Pancreas (tissue), 10 donors: ENCODE measurements around the gene PRSS48. TPM values are rescaled to one million over a fixed set of nuclear protein-coding genes. Genes with fewer than 3 reads are reported as not detected.

ENCODE experiments used
- ATAC-seq, 4 donors: fragments of 200-7000 bp; cut with Tn5 transposase; one replicate each; pipeline versions ENCODE4 v1.8.0 to v1.9.1; 2020; ENCODE audit warnings: mild to moderate bottlenecking in 4 of 4, moderate library complexity in 4 of 4
- DNase-seq, 6 donors: peaks; one replicate each; pipeline ENCODE4 v3.0.0-alpha.2; 2020
- FAIRE-seq: peaks from 2 replicates; lab custom pipeline; 2012; peaks lifted over from hg19 to GRCh38; lab: Jason Lieb, UNC
- H3K27ac ChIP-seq, 4 donors: fragments of 200-600 bp; sonication (generic); 1 replicate in 3 of 4; 2 replicates in 1 of 4; pipeline versions ENCODE4 v1.5.0 to v1.8.0; 2020
- H3K27me3 ChIP-seq, 4 donors: fragments of 200-600 bp; one replicate each; pipeline ENCODE4 v1.8.0; 2021
- H3K36me3 ChIP-seq, 3 donors: fragments of 200-600 bp; sonication (generic) in 1 of 3; one replicate each; pipeline versions ENCODE4 v1.5.0 to v1.8.0; 2020 to 2021
- H3K4me1 ChIP-seq, 3 donors: fragments of 200-600 bp; one replicate each; pipeline ENCODE4 v1.8.0; 2021
- H3K4me3 ChIP-seq, 4 donors: fragments of 200-600 bp; sonication (generic) in 2 of 4; one replicate each; pipeline versions ENCODE4 v1.5.0 to v1.8.0; 2020 to 2021
- H3K9me3 ChIP-seq, 4 donors: fragments of 200-600 bp; one replicate each; pipeline ENCODE4 v1.8.0; 2021
- CTCF ChIP-seq, 4 donors: fragments of 200-600 bp; sonication (generic) in 3 of 4; IDR thresholded peaks; one replicate each; pipeline versions ENCODE4 v1.5.0 to v1.8.0; 2021; ENCODE audit warnings: antibody characterized with exemption in 4 of 4
- WGBS, 2 donors: extraction: QIAGEN DNeasy Blood & Tissue Kit; methylation state at CpG; one replicate each; pipeline ENCODE4 v1.1.7; 2013; 5-methylcytosine and 5-hydroxymethylcytosine counted together
- intact Hi-C, 3 donors: fragments of 100-400 bp; cut with DNase I; formaldehyde crosslinking; loops; one replicate each; pipeline versions ENCODE4 v1.11.1 to v1.14.2; 2022
- polyA plus RNA-seq, 2 donors: library from polyadenylated mRNA; stranded (reverse); fragments of 200-250 nt; gene quantifications; one replicate each; pipeline ENCODE4 v1.2.3, GENCODE V29; 2013
- total RNA-seq, 6 donors: library from RNA; stranded (reverse); fragmentation: NEBNext Ultra II Directional in 4 of 6; extraction: Animal tissue kit (Norgen Biotek cat#: 25700) in 4 of 6; gene quantifications; one replicate each; pipeline versions ENCODE4 v1.2.1 to v1.2.4, GENCODE V29; 2021 to 2023
- donor health status: healthy with polysubstance abuse.
- donor health status: DM: no; HTN: no; CAD: no; lungs with moderate emphysema.
- donor health status: DM: no; HTN: no; CAD: no.
- donor health status: control.
- donor health status: control.
- donor health status: Bipolar disorder and iron deficiency.
- donor health status: DM: yes; HTN: yes; CAD: no.
- donor health status: DM: no; HTN: no; CAD: no.
- donor health status: DM: no; HTN: no; CAD: no.
- donor health status: DM: yes; HTN: yes; CAD: no.

Gene PRSS48
- total RNA-seq (not detected), polyA plus RNA-seq (not detected)

DNA sequence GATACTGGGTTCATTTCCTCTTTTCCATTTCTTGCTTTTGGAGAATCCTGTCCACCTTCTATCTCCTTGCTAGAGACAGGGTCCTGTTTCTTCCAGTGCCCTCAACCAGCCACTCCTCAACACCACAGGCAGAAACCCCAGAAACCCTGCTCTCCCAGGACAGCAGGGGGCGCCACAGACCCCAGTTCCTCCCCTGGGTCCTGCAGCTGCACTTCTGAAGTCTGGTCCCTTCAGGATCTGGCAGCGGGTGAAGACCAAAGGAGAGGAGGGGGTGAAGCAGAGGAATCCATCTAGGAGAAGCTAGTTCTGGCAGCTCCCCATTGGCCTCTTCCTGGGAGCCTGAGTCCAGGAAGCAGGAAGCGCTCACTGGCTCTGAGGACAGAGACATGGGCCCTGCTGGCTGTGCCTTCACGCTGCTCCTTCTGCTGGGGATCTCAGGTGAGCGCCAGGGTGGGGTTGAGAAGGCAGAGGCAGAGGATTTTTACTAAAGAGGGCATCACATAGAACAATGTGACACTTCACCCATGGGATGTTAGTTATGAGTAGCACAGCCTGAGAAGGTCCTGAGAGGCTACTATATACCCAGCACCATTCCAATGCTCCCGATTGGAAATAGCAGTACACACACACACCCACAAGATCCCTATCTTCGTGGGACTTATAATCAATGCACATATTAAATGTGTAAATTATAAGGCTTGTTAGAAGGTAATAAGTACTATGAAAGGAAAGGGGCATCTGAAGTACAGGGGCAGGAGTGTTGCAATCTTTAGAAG is at the start of gene PRSS48:
Gene PRSS48, plus strand, starts transcription at position 375 of the 776 bp plus-strand sequence. Its CDS starts 12 bp downstream, at position 387.
- Histone ChIP-seq H3K27me3 (no peaks in the 10 kb centered on the region), H3K4me3 (no peak within 1 kb of the TSS), H3K27ac (no peak within 1 kb of the TSS), H3K36me3 (no peaks in the 10 kb centered on the region), H3K4me1 (no peaks in the 10 kb centered on the region), H3K9me3 (no peaks in the 10 kb centered on the region)
- TF ChIP-seq CTCF (IDR thresholded peaks at IDR 0.05), result peak; percentile 37 to 67 (median 58)
- intact Hi-C loops, result loop anchor here in 1 of 3 donors (5.0 kb wide), 1 partner anchor 85 kb away; no protein-coding TSS in a partner anchor
- 59 to 65% methylated on average over 7 of the region's 7 CpGs for WGBS, 2 donors
- FAIRE-seq (no peak), ATAC-seq (peak; percentile 63 to 93 (median 88)), DNase-seq (peak; percentile 26 to 87 (median 66))

- Histone ChIP-seq H3K27ac (peak overlapping the region in 1 of 4 donors; percentile 36), H3K9me3 (no peaks in the 10 kb centered on the region), H3K4me1 (peaks cover 0 to 7% (median 6%) of the 10 kb centered on the region in 3 donors), H3K36me3 (no peaks in the 10 kb centered on the region), H3K4me3 (no peak overlapping the region), H3K27me3 (no peaks in the 10 kb centered on the region)
- WGBS, 2 donors, result 84 to 90% methylated on average over 1 of the region's 1 CpG
- intact Hi-C loops, result no loop called here
- TF ChIP-seq CTCF (IDR thresholded peaks at IDR 0.05), result no peak
- DNase-seq (no peak), FAIRE-seq (no peak), ATAC-seq (no peak)
Measured at GRCh38 chr4:151227172-151227571, 49.8 kb upstream of the PRSS48 start.

DNA sequence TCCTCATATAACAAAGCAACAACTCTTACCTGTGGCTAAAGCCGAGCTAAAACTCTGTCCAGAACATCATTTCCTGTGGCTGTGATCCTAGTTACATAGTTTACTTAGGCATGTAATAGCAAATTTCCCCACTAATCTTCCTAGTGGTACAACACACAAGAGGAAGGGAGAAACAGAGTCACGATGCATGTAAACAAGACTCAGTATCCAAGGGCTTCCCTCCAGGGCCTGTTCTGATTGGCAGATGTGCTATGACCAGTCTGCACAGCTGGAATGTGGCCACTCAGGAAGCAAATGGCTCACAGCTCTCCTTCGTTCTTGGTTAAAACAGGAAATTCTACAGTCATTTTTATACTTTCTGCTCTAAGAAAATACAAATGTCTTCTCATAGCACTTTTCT is 49.2 kb upstream of the PRSS48 start:
- H3K9me3 ChIP-seq, result no peaks in the 10 kb centered on the region
- no peak overlapping the region for H3K4me3 ChIP-seq
- FAIRE-seq (no peak), DNase-seq (no peak), ATAC-seq (peak in 3 of 4 donors; percentile 72 to 76 (median 75))
- intact Hi-C loops, result no loop called here
- TF ChIP-seq CTCF (IDR thresholded peaks at IDR 0.05), result no peak
- no peaks in the 10 kb centered on the region for H3K36me3 ChIP-seq
- 32 to 59% methylated on average over 3 of the region's 3 CpGs for WGBS, 2 donors
- H3K4me1 ChIP-seq, result peaks cover 0 to 7% (median 6%) of the 10 kb centered on the region in 3 donors
- no peaks in the 10 kb centered on the region for H3K27me3 ChIP-seq
- peak overlapping the region in 1 of 4 donors; percentile 36 for H3K27ac ChIP-seq

DNA sequence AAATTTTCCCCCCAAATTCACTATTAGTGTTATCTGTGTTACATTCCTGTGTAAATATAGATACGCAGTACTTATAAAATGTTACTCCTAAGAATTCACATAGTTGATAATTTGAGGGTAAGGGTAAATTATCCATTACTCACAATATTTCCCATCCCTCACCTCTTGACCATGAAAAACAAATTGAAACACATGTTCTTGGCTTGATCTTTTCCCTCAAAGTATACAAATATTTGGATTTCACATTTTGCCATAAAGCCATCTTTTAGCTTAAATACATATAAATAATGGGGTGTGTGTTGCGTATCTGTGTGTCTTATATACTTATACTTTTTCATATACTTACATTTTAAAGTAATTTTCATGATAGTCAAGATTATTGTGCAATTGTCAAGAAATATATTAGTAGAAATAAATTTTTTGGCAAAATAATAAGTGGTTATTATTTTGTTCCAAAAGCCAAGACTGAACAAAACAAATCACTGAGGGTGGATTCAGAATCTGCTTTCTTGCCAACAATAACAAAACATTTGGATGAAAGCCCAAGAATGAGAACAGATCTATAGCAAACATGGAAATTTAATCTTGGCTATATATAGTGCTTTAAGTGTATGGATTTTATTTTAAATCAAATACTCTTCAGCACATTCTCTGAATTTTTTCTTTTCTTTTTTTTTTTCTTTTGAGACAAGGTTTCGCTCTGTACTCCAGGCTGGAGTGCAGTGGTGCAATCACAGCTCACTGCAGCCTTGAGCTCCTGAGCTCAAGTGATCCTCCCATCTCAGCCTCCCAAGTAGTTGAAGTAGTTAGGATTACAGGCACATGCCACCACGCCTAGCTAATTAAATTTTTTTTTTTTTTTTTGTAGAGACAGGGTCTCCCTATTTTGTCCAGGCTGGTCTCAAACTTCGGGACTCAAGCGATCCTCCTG is 48.5 kb upstream of the PRSS48 start:
- no peaks in the 10 kb centered on the region for H3K9me3 ChIP-seq
- FAIRE-seq, result no peak
- peaks cover 0 to 7% (median 6%) of the 10 kb centered on the region in 3 donors for H3K4me1 ChIP-seq
- H3K27me3 ChIP-seq, result no peaks in the 10 kb centered on the region
- intact Hi-C loops, result no loop called here
- H3K27ac ChIP-seq, result peak overlapping the region in 1 of 4 donors; percentile 36
- peak in 2 of 4 donors; percentile 8 to 11 for ATAC-seq
- no peaks in the 10 kb centered on the region for H3K36me3 ChIP-seq
- H3K4me3 ChIP-seq, result no peak overlapping the region
- DNase-seq, result no peak
- TF ChIP-seq CTCF (IDR thresholded peaks at IDR 0.05), result no peak
- WGBS, 2 donors, result 79 to 81% methylated on average over 6 of the region's 6 CpGs
